H7 (cell line): ENCODE data around the gene FAT3. TPM values are rescaled to one million over a fixed set of nuclear protein-coding genes. Genes with fewer than 3 reads are reported as not detected.

Source experiments
- DNase-seq: peaks from one replicate; pipeline ENCODE4 v3.0.0; 2012
- H3K27me3 ChIP-seq: 2 replicates; pipeline ENCODE4 v1.6.0; 2011; ENCODE audit warnings: mild to moderate bottlenecking, low read length; ENCODE audit not compliant: control insufficient read depth, insufficient read depth
- H3K36me3 ChIP-seq: replicated peaks from 2 replicates; pipeline ENCODE4 v1.5.1; 2011; ENCODE audit warnings: low read length; ENCODE audit not compliant: control insufficient read depth, insufficient read depth
- H3K4me3 ChIP-seq: 2 replicates; pipeline ENCODE4 v1.5.1; 2011; ENCODE audit warnings: low read depth, mild to moderate bottlenecking, control low read depth, low read length, moderate library complexity; ENCODE audit not compliant: insufficient read depth
- total RNA-seq: library from RNA; depleted of rRNA; stranded (reverse); fragments of >200 nt; shearing (Covaris generic); gene quantifications from 2 replicates; pipeline ENCODE4 v1.2.3, GENCODE V29; 2014

FAT3 gene
- total RNA-seq, 1 experiment from 2014 or later, result 8.5 TPM

DNA sequence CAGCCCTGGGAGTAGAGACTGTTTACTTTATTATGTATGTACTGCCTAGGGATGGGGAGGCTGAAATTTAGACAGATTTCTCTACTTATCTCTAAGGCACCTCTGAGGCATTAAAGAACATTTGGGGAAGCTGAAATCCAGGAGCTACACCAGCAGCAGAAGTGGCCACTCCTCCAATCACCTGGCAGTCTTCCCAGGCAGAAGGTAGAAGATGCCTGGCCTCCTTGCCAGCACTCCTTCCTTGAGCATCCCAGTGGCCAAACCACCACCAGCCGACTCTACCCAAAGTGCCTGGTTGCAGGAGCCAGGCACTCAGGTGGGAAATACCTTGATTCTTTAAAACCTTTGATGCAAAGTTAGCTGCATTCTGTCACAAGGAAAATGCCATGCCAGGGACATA, 1.9 kb upstream of the FAT3 start:
- no peak overlapping the region for H3K4me3 ChIP-seq
- peak; percentile 9 for DNase-seq
- H3K27me3 ChIP-seq, result peaks cover 35% of the 10 kb centered on the region
- H3K36me3 ChIP-seq, result no peaks in the 10 kb centered on the region

DNA sequence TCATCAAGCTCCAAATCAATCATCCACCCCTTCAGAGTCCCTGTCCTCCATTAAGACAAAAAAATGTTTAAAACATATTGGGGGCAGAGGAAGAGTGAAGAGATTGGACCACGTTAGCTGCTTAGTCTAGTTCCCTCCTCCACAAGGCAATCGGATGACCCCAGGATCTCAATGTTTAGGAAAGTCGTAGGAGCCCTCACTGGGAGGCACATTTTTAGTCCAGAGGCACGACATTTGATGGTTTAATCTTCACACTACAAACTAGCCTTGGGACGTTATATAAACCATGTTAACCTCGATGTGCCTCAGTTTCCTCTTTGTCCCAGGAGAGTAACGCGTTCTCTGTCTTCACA, 588 bp upstream of the FAT3 start:
- Histone ChIP-seq H3K27me3 (peaks cover 35% of the 10 kb centered on the region), H3K4me3 (peak overlapping the region; percentile 58)
- DNase-seq, result peak; percentile 24

DNA sequence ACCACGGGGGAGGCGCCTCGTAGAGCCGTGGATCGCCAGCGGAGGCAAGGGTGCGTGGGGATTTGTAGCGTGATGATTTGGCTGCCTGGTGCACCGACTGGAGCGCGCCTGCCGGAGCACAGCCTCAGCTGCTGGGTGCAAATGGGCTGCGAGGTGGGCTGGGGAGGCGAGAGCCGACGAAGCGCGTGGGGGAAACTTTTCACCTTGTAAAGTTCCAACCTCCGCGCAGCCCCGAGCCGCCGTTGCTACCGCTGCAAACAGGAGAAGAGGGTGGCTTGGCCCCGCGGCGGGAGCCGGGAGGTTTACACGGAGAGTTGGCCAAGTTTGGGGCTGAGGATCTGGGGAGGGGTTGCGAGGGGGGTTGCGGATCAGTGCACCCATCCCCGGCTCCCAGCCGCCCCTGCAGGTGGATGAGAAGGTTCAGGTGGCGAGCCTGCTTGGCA, 528 bp downstream of the FAT3 start:
- Histone ChIP-seq H3K27me3 (peaks cover 35% of the 10 kb centered on the region), H3K4me3 (peak overlapping the region; percentile 58), H3K36me3 (no peaks in the 10 kb centered on the region)
- DNase-seq, result peak; percentile 69

More for the DNA sequence above, 588 bp upstream of the FAT3 start:
- H3K36me3 ChIP-seq, result no peaks in the 10 kb centered on the region

DNA sequence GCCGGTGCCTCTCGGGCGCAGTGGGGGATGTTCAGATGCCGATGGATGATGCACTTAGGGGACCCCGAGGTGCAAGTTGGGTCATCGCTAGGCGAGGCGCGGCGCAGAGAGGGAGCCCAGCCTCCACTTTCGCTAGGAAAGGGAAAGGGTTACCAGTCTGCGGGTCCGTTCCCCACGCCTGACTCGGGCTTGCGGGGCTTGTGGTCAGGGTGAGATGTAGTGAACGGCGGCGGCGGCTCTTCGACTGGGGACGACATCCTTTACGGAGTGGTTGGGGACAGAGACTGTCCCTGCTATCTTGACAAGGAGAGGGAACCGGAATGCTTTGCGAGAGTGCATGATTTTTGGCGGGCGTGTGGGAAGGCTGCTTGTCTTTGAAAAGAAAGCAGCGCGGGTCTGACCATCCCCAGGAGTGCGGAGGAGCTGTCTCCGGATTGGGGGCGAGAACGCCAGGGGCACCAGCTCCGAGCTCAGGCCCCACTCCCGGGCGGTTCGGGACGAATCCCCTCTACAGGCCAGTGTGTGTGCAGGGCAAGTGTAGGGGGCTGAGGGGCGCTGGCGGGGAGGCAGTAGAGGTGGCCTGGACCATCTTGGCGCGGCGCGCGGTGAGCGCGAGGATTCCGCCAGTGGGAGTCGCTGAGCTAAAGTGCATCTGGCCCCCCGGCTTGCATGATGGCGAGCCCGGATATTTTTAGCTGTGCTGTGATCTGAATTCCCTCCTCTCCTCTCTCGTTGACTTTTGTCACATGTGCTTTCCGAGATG, 1.1 kb downstream of the FAT3 start:
- Histone ChIP-seq H3K36me3 (no peaks in the 10 kb centered on the region), H3K27me3 (peaks cover 35% of the 10 kb centered on the region)

DNA sequence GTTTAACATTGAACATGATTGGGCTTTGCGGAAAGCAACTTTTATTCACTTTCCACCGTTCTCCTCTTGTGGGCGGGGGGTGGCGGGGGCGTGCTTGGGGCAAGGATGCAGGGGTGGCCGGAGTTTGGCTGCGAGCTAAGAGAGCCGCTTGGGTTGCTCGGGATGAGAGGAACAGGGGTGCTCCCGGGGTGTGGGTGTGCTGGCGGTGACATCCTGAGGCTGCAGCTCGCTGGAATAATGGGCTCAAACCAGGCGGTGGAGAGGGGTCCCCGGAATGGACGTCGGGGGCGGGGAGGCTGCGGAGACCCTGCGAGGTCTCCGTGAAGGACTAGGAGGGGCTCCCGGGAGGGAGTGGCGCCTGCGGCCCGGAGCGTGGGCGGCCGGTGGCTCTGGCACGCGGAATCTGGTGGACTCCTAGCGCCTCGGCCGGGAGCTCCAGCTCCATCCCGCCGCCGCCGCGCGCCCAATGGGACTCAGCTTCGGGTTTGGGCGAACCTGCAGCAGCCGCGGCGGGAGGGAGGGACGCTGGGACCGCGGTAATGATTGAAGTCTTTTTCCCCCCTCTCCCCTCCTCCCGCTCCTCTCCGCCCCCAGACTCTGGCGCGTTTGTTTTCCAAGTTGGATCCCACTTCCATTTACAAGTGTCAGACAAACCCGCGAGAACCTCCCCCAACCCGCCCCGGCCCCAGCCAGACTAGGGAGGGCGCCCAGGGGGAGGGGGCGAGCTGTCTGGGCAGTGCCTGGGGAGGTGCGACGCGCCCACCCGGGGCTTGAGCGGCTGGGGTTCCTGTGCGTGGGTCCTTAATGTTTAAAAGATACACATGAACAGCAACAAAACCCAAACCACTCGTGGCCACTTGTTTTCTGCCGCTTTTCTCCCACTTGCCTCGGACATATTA, 2.0 kb downstream of the FAT3 start:
- peak; percentile 82 for DNase-seq
- Histone ChIP-seq H3K4me3 (peak overlapping the region; percentile 58), H3K36me3 (no peaks in the 10 kb centered on the region), H3K27me3 (peaks cover 35% of the 10 kb centered on the region)

More for the DNA sequence above, 1.1 kb downstream of the FAT3 start:
- peak overlapping the region; percentile 58 for H3K4me3 ChIP-seq
- peak; percentile 73 for DNase-seq

DNA sequence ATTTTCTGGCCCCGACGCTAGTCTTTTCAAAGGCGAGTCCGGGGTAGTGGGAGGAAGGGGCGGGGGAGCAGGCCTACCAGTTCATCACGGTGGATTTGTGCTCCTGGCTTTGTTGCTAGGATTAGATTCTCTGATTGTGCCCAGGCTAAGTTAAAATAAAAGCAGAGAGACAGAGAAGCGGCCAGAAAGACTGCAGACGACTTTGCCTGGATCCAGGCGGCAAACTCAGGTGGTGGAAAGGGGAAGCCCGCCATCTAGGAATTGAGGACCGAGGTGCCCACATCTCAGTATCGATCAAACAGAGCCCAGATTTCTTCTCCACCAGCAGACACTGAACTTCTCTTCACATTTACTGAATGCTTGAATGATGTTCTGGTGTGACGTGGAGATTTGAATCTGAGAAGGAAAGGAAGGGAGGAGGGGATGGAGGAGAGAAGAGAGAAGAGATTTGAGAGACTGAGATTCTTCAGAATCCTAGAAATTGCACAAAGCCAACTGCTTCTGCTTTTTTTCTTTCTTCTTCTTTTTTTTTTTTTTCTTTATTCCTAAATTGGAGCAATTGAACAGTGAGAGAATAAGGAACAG, 2.7 kb downstream of the FAT3 start:
- peak; percentile 53 for DNase-seq
- Histone ChIP-seq H3K36me3 (no peaks in the 10 kb centered on the region), H3K4me3 (peak overlapping the region; percentile 58), H3K27me3 (peaks cover 35% of the 10 kb centered on the region)

DNA sequence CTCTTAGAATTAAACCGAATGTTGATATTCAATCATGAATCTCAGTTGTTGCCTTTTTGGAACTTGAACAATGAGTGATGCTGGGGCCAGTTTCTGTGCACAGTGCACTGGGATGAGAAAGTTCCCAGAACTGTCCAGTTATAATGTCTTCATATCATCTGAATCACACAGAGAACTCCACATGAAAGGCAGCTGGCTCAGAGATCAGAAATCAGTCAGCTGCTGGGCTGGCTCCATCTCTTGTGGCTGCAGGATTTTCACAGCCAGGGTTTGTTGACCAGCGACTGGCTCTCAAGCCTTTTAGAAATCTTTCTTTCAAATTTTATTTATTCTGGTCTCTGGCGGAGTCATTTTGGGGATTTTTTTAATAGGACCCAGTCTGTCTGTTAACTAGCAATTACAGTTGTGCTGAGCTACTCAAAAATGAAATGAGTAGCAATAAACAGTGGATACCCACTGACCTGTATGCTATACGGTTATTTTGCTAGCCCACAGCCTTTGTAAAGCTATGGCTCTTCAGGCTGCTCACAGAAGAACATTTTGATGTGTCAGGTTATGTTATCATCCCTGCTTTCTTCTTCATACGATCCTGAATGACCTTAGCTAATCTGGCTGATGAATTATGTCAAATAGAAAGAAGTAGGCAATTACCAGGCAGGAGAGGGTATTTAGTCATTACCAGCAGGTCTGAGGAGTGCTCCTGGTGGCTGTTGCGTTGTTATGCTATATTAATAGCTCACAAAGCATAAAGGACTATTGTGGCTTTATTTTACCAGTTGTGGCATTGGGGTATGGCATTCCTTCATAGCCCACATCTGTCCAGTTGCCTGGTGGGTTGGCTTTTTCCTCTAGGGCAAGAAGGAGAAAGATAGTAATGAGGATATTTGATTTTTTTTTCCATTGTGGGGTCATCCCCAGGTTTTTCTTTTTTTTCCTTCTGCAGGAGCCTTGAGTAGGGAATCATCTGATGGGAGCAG, 3.6 kb downstream of the FAT3 start:
- no peak overlapping the region for H3K4me3 ChIP-seq
- H3K27me3 ChIP-seq, result peaks cover 29% of the 10 kb centered on the region
- DNase-seq, result peak; percentile 10
- H3K36me3 ChIP-seq, result no peaks in the 10 kb centered on the region

DNA sequence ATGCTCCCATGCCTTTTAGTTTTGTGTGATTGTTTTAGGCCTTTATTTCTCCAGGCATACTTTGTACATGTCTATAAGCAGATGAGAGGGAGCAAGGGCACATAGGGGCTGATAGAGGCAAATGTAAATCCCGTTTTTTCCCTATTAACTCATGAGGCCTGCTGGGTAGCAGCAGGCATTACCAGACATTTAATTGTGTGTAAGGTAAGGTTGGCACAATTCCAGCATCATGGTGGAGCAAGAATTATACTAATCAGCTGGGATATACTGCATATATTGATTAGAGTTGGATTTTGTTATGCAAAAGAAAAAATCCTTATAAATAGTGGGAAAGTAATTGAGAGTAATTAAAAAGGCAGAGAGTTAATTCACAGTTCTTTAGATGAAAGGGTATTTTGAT, 12.2 kb downstream of the FAT3 start:
- no peak for DNase-seq
- Histone ChIP-seq H3K4me3 (no peak overlapping the region), H3K36me3 (no peaks in the 10 kb centered on the region), H3K27me3 (no peaks in the 10 kb centered on the region)

DNA sequence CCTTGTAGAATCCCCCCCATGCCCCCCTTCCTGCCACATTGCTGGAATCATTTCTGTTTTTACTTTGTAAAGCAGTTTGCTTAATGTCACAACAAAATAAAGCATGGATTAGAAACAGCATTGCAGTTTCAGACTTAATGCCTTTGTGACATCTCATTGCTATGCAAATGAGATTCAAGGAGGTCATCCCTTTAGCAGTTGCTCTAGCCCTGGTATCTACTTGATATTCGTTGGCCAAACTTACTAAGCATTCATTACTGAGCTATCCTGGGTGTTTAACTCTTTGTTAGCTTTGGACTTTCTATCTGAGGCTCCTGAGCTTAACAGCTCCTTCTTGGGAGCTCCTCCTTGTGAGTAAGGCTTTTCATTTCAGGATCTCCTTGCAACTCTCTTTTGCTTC, 16.3 kb downstream of the FAT3 start:
- H3K4me3 ChIP-seq, result no peak overlapping the region
- DNase-seq, result peak; percentile 14
- no peaks in the 10 kb centered on the region for H3K27me3 ChIP-seq
- H3K36me3 ChIP-seq, result no peaks in the 10 kb centered on the region

DNA sequence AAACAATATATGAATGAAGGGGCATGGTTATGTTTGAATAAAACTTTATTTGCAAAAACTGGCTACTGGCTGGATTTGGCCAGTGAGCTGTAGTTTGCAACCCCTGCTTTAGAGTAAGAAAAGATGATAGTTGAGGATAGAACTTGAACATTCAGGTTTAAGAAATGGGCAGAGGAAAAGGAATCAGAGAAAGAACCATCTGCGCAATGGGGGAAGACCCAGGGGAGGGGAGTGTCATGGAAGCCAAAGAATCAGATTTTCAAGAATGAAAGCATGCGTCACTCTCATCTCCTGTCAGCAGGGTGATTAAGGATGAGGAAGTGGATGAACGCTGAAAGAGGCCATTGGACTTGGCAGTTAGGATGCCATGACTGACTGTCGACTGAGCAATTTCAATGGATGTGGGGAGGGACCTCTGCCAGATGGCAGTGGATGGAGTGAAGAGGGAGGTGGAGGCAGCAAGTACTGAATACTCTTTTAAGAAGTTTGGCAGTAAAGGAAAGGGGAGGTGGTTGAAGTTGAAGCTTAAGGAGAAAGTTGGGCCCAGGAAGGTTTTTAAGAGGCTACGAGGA, 21.2 kb downstream of the FAT3 start:
- Histone ChIP-seq H3K4me3 (no peak overlapping the region), H3K27me3 (no peaks in the 10 kb centered on the region), H3K36me3 (no peaks in the 10 kb centered on the region)
- DNase-seq, result no peak

DNA sequence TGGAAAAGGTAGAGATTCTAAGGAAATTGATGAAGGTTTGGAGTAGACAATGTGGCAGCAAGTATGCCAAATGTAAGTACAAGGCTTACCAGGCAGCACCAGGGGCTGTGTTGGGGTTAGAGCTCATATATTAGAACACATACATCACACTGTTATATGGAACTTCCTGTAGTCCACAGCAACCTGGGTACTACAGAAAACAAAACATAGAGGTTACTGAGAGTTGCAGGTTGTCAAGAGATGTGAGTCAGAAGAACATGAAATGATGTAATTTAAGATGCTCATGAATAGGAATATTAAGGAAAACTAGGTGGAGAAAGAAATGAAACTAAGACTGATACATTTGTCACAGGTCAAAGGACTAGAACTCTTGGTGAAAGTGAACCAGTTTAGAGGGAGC, 22.0 kb downstream of the FAT3 start:
- no peak overlapping the region for H3K4me3 ChIP-seq
- H3K36me3 ChIP-seq, result no peaks in the 10 kb centered on the region
- DNase-seq, result no peak
- H3K27me3 ChIP-seq, result no peaks in the 10 kb centered on the region

DNA sequence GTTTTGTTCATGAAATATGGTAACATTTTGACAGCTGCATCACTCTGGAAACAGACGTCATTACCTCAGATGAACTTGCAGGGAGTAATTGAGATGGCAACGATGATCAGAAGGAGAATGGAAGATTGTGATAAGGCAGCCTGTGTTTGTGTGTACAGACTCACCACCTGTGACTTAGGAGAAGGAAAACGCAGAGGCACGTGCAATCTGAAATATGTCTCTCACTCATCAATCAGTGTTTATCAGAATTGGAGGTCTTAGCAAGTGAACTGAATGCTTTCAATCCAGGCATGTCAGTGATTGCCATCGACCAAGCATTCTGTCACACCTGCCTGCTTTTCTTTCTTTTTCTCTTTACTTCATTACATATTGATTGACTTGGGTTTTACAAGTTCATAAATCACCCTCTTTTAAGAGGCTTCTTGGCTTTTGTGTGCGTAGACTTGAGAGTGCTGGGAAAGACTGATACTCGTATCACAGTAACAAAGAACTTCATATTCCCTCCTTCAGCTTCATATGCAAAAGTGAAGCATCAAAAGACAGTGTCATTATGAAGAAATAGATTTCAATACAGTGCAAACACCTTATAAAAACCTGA, 24.6 kb downstream of the FAT3 start:
- no peak overlapping the region for H3K4me3 ChIP-seq
- no peaks in the 10 kb centered on the region for H3K27me3 ChIP-seq
- DNase-seq, result no peak
- H3K36me3 ChIP-seq, result no peaks in the 10 kb centered on the region

DNA sequence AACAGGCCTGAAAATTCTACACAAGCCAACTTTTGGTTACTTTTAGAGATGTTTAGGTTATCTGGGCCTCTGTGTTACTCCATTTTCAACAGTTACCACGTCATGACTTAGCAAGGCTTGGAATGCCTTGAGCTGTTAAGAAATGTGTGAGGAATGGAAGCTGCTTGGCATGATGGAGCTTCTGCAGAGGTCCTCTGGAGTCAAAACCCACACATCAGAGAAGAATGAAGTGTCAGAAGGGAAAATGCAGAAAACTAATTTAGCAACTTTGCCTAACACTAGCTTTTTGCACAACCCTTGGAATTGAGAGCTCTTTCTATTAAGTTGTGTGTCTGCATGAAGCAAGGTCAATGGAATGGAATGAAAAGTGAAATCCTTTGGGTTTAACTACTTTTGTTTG, 27.4 kb downstream of the FAT3 start:
- Histone ChIP-seq H3K36me3 (no peaks in the 10 kb centered on the region), H3K27me3 (no peaks in the 10 kb centered on the region), H3K4me3 (no peak overlapping the region)
- DNase-seq, result no peak
